ENCODE data around the gene ANKRD10.

Gene ANKRD10

GRCh38 chr13:110860983-110861382 lies 53.9 kb downstream of the ANKRD10 start:
- no peak for ATAC-seq
- TF ChIP-seq SNAI2 (CRISPR knock-in tag; IDR thresholded peaks at IDR 0.05) = no peak
- no peak for TF ChIP-seq ZFP3 (CRISPR knock-in tag; IDR thresholded peaks at IDR 0.05)
- TF ChIP-seq OSR1 (CRISPR knock-in tag; IDR thresholded peaks at IDR 0.05) = no peak
- TF ChIP-seq, protein P1, sequence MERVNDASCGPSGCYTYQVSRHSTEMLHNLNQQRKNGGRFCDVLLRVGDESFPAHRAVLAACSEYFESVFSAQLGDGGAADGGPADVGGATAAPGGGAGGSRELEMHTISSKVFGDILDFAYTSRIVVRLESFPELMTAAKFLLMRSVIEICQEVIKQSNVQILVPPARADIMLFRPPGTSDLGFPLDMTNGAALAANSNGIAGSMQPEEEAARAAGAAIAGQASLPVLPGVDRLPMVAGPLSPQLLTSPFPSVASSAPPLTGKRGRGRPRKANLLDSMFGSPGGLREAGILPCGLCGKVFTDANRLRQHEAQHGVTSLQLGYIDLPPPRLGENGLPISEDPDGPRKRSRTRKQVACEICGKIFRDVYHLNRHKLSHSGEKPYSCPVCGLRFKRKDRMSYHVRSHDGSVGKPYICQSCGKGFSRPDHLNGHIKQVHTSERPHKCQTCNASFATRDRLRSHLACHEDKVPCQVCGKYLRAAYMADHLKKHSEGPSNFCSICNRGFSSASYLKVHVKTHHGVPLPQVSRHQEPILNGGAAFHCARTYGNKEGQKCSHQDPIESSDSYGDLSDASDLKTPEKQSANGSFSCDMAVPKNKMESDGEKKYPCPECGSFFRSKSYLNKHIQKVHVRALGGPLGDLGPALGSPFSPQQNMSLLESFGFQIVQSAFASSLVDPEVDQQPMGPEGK (CRISPR knock-in tag; IDR thresholded peaks at IDR 0.05; ENCODE audit: borderline replicate concordance) = no peak
- no peak for TF ChIP-seq ZC3H10 (CRISPR knock-in tag; IDR thresholded peaks at IDR 0.05)
- no peak for TF ChIP-seq CSDC2 (CRISPR knock-in tag; IDR thresholded peaks at IDR 0.05)
- TF ChIP-seq PPARA (CRISPR knock-in tag; IDR thresholded peaks at IDR 0.05; ENCODE audit: borderline replicate concordance) = no peak
- no peak for TF ChIP-seq TOX (CRISPR knock-in tag; IDR thresholded peaks at IDR 0.05; ENCODE audit: borderline replicate concordance)
- TF ChIP-seq GLIS3 (CRISPR knock-in tag; IDR thresholded peaks at IDR 0.05) = no peak

- TF ChIP-seq RARB (CRISPR knock-in tag; IDR thresholded peaks at IDR 0.05) = no peak
- TF ChIP-seq, protein P2, sequence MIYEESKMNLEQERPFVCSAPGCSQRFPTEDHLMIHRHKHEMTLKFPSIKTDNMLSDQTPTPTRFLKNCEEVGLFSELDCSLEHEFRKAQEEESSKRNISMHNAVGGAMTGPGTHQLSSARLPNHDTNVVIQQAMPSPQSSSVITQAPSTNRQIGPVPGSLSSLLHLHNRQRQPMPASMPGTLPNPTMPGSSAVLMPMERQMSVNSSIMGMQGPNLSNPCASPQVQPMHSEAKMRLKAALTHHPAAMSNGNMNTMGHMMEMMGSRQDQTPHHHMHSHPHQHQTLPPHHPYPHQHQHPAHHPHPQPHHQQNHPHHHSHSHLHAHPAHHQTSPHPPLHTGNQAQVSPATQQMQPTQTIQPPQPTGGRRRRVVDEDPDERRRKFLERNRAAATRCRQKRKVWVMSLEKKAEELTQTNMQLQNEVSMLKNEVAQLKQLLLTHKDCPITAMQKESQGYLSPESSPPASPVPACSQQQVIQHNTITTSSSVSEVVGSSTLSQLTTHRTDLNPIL (CRISPR knock-in tag; IDR thresholded peaks at IDR 0.05; ENCODE audit: low read depth) = no peak
- TF ChIP-seq PPARA (CRISPR knock-in tag; IDR thresholded peaks at IDR 0.05; ENCODE audit: borderline replicate concordance) = no peak
- ATAC-seq = no peak
Observed at GRCh38 chr13:110856942-110857835, 57.7 kb downstream of the ANKRD10 start.

GRCh38 chr13:110855363-110855762 lies 59.5 kb downstream of the ANKRD10 start:
- TF ChIP-seq ESRRG (CRISPR knock-in tag; IDR thresholded peaks at IDR 0.05) (no peak), ISL1 (CRISPR knock-in tag; IDR thresholded peaks at IDR 0.05) (no peak), RARB (CRISPR knock-in tag; IDR thresholded peaks at IDR 0.05) (no peak), SNAI2 (CRISPR knock-in tag; IDR thresholded peaks at IDR 0.05) (no peak), OSR1 (CRISPR knock-in tag; IDR thresholded peaks at IDR 0.05) (no peak), ZFP30 (CRISPR knock-in tag; IDR thresholded peaks at IDR 0.05) (no peak), ZC3H10 (CRISPR knock-in tag; IDR thresholded peaks at IDR 0.05) (no peak), ZNF565 (CRISPR knock-in tag; conservative IDR thresholded peaks at IDR 0.05; ENCODE audit: low read depth) (no peak), TSHZ2 (CRISPR knock-in tag; IDR thresholded peaks at IDR 0.05) (no peak)
- TF ChIP-seq, protein P2 (CRISPR knock-in tag; IDR thresholded peaks at IDR 0.05; ENCODE audit: low read depth) = no peak
- TF ChIP-seq, protein P3, sequence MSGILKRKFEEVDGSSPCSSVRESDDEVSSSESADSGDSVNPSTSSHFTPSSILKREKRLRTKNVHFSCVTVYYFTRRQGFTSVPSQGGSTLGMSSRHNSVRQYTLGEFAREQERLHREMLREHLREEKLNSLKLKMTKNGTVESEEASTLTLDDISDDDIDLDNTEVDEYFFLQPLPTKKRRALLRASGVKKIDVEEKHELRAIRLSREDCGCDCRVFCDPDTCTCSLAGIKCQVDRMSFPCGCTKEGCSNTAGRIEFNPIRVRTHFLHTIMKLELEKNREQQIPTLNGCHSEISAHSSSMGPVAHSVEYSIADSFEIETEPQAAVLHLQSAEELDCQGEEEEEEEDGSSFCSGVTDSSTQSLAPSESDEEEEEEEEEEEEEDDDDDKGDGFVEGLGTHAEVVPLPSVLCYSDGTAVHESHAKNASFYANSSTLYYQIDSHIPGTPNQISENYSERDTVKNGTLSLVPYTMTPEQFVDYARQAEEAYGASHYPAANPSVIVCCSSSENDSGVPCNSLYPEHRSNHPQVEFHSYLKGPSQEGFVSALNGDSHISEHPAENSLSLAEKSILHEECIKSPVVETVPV (CRISPR knock-in tag; IDR thresholded peaks at IDR 0.05) = no peak
- no peak for ATAC-seq

DNA sequence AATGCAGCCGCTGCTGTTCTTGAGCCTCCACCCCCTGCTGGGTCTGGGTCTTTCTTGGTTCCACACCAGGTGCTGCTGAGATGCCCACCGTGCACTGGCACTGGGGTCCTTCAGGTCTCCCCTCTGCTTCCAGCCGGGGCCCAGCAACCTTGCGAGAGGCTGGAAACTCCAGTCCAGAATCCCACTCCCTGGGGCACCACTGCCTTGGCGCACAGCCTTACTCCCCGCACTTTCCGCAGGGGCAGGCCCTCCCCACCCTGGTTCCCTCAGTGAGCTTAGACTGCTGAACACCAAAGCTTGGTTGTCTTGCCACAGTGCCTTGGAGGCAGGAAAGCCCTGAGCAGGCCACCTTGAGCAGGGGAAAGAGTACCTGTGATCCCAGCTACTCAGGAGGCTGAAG lies 60.0 kb downstream of the ANKRD10 start:
- ATAC-seq = no peak
- TF ChIP-seq, protein P2 (CRISPR knock-in tag; IDR thresholded peaks at IDR 0.05; ENCODE audit: low read depth) = no peak
- TF ChIP-seq BACH2 (CRISPR knock-in tag; IDR thresholded peaks at IDR 0.05; ENCODE audit: borderline replicate concordance) (no peak), TOX (CRISPR knock-in tag; IDR thresholded peaks at IDR 0.05; ENCODE audit: borderline replicate concordance) (no peak), OSR1 (CRISPR knock-in tag; IDR thresholded peaks at IDR 0.05) (no peak), TSHZ2 (CRISPR knock-in tag; IDR thresholded peaks at IDR 0.05) (no peak), SNAI2 (CRISPR knock-in tag; IDR thresholded peaks at IDR 0.05) (no peak)
- TF ChIP-seq, protein P3 (CRISPR knock-in tag; IDR thresholded peaks at IDR 0.05) = no peak

Measured in SK-N-SH treated with all-trans-retinoic acid at 6 μM for 48 hours (cell line).